NCI-H2081 (cell line): ENCODE measurements around the gene GPR87.

Experiments used
- DNase-seq, 2 experiments: peaks; one replicate each; lab custom pipeline; 2025; lab: John Stamatoyannopoulos, UW

GPR87 gene

GRCh38 chr3:151316267-151316991 is at the start of gene GPR87:
Gene GPR87 (minus strand): TSS chr3:151316820. CDS start chr3:151300100, 16,720 bp downstream.
- no peak for DNase-seq

GRCh38 chr3:151362751-151363174 is 46.1 kb upstream of the GPR87 start:
- DNase-seq: no peak

- peak in 1 of 2 experiments; percentile 9 for DNase-seq
Observed at GRCh38 chr3:151357463-151357850, 40.8 kb upstream of the GPR87 start.

GRCh38 chr3:151356794-151357462 is 40.3 kb upstream of the GPR87 start:
- DNase-seq: peak in 1 of 2 experiments; percentile 30

GRCh38 chr3:151351648-151352047 is 35.0 kb upstream of the GPR87 start:
- no peak for DNase-seq

- DNase-seq: no peak
Observed at GRCh38 chr3:151351219-151351618, 34.6 kb upstream of the GPR87 start.

- DNase-seq: no peak
Observed at GRCh38 chr3:151350656-151351055, 34.0 kb upstream of the GPR87 start.

- DNase-seq: no peak
Observed at GRCh38 chr3:151347432-151347831, 30.8 kb upstream of the GPR87 start.

- DNase-seq: no peak
Observed at GRCh38 chr3:151346292-151346691, 29.7 kb upstream of the GPR87 start.

GRCh38 chr3:151345859-151346258 is 29.2 kb upstream of the GPR87 start:
- no peak for DNase-seq

- no peak for DNase-seq
Observed at GRCh38 chr3:151331696-151332095, 15.1 kb upstream of the GPR87 start.

GRCh38 chr3:151330899-151331298 is 14.3 kb upstream of the GPR87 start:
- DNase-seq: no peak

- DNase-seq: no peak
Observed at GRCh38 chr3:151330379-151330778, 13.8 kb upstream of the GPR87 start.

- no peak for DNase-seq
Observed at GRCh38 chr3:151329363-151329762, 12.7 kb upstream of the GPR87 start, which contains the start of gene P2RY13. Gene P2RY13 (minus strand): TSS chr3:151329549. CDS start chr3:151329528, 21 bp downstream.

- no peak for DNase-seq
Observed at GRCh38 chr3:151328298-151328995, 11.8 kb upstream of the GPR87 start.

GRCh38 chr3:151327571-151328198 is 11.1 kb upstream of the GPR87 start:
- no peak for DNase-seq

- no peak for DNase-seq
Observed at GRCh38 chr3:151322511-151322910, 5.9 kb upstream of the GPR87 start.

GRCh38 chr3:151321526-151321925 is 4.9 kb upstream of the GPR87 start:
- no peak for DNase-seq

GRCh38 chr3:151320131-151320530 is 3.5 kb upstream of the GPR87 start:
- no peak for DNase-seq

- DNase-seq: no peak
Observed at GRCh38 chr3:151319628-151320027, 3.0 kb upstream of the GPR87 start.

GRCh38 chr3:151318991-151319390 is 2.4 kb upstream of the GPR87 start:
- DNase-seq: peak in 1 of 2 experiments; percentile 14

- no peak for DNase-seq
Observed at GRCh38 chr3:151318313-151318712, 1.7 kb upstream of the GPR87 start.
